HTERT RPE-1 (cell line): ENCODE results near the gene NUP88.
"Not testable (repeated sequence)": the region's sequence is repeated elsewhere in the genome, so short reads cannot be mapped to it uniquely, and the experiment has no call there.

Experiments used
- in situ Hi-C: fragments of 300-500 bp; cut with MboI; formaldehyde crosslinking; loops from 4 replicates; pipeline ENCODE4 v1.14.3; 2020; ENCODE audit warnings: low sequenced_read_pairs

Gene NUP88

GRCh38 chr17:5419356-5419958 lies at the start of gene NUP88:
TSS of gene NUP88 (minus strand) at chr17:5419662. CDS start at chr17:5419650, 12 bp downstream.
- in situ Hi-C loops, result no loop called here

GRCh38 chr17:5468075-5468473 lies 48.6 kb upstream of the NUP88 start:
- in situ Hi-C loops, result no loop called here

- in situ Hi-C loops, result no loop called here
Observed at GRCh38 chr17:5467416-5467815, 48.0 kb upstream of the NUP88 start.

GRCh38 chr17:5466295-5466694 lies 46.8 kb upstream of the NUP88 start:
- in situ Hi-C loops, result no loop called here

GRCh38 chr17:5464717-5465507 lies 45.5 kb upstream of the NUP88 start:
- in situ Hi-C loops, result no loop called here

- in situ Hi-C loops, result no loop called here
Observed at GRCh38 chr17:5446786-5447185, 27.3 kb upstream of the NUP88 start.

GRCh38 chr17:5444209-5444608 lies 24.7 kb upstream of the NUP88 start:
- in situ Hi-C loops, result no loop called here

- in situ Hi-C loops, result no loop called here
Observed at GRCh38 chr17:5443728-5444127, 24.3 kb upstream of the NUP88 start.

- in situ Hi-C loops, result no loop called here
Observed at GRCh38 chr17:5439446-5439764, 19.9 kb upstream of the NUP88 start.

GRCh38 chr17:5438716-5439445 lies 19.4 kb upstream of the NUP88 start, which contains the start of gene C1QBP:
TSS of gene C1QBP (minus strand) at chr17:5439155. CDS start at chr17:5439073, 82 bp downstream.
- in situ Hi-C loops, result no loop called here

- in situ Hi-C loops, result no loop called here
Observed at GRCh38 chr17:5437721-5438317, 18.4 kb upstream of the NUP88 start.

GRCh38 chr17:5435781-5436315 lies 16.4 kb upstream of the NUP88 start:
- in situ Hi-C loops, result not testable (repeated sequence)

- in situ Hi-C loops, result no loop called here
Observed at GRCh38 chr17:5434984-5435383, 15.5 kb upstream of the NUP88 start.

- in situ Hi-C loops, result no loop called here
Observed at GRCh38 chr17:5431949-5432556, 12.6 kb upstream of the NUP88 start.

- in situ Hi-C loops, result not testable (repeated sequence)
Observed at GRCh38 chr17:5431234-5431633, 11.8 kb upstream of the NUP88 start.

GRCh38 chr17:5430413-5430999 lies 11.0 kb upstream of the NUP88 start:
- in situ Hi-C loops, result no loop called here

GRCh38 chr17:5429191-5429887 lies 9.9 kb upstream of the NUP88 start:
- in situ Hi-C loops, result no loop called here

- in situ Hi-C loops, result no loop called here
Observed at GRCh38 chr17:5425826-5426225, 6.4 kb upstream of the NUP88 start.

- in situ Hi-C loops, result no loop called here
Observed at GRCh38 chr17:5424909-5425308, 5.4 kb upstream of the NUP88 start.

GRCh38 chr17:5422505-5422904 lies 3.0 kb upstream of the NUP88 start:
- in situ Hi-C loops, result no loop called here
